Measurements from ENCODE around the gene MS4A15.

MS4A15 gene

DNA sequence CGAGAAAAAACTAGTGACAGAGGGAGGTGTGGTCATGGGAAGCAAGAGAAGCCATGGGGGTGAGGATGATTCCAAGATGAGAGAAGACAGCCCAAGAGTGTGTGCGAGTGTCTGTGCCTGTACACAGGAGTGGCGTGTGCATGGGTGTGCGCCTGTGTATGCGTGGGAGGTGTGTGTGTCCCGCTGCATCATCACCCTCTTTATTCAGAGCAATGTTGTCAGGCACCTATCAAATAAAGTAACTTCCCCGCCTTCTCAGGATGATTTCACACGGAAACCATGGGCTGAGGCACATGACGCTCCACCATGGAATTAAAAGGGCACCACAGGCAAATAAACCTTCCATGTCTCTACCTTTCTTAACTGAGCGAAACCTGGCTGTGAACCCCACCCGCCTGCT is 53.0 kb downstream of the MS4A15 start:
- TF ChIP-seq REST (IDR thresholded peaks at IDR 0.05; ENCODE audit: insufficient replicate concordance, low read depth): no peak
- TF ChIP-seq CTCF (IDR thresholded peaks at IDR 0.05; ENCODE audit: insufficient read depth, low read length): no peak
- no peak for TF ChIP-seq POLR2AphosphoS5 (IDR thresholded peaks at IDR 0.05; ENCODE audit: low read depth)
- TF ChIP-seq GABPA (IDR thresholded peaks at IDR 0.05; ENCODE audit: low read depth): no peak
- TF ChIP-seq SPI1 (IDR thresholded peaks at IDR 0.05; ENCODE audit: borderline replicate concordance, low read depth): no peak
- Histone ChIP-seq H3K27me3 (ENCODE audit: insufficient read depth, poor library complexity, severe bottlenecking) (no peaks in the 10 kb centered on the region), H3K4me3 (replicated peaks; ENCODE audit: insufficient read depth, low read length) (no peak overlapping the region), H3K27ac (replicated peaks) (no peak overlapping the region)
- no peak for DNase-seq (ENCODE audit: low read depth in 1 of 2, low spot score in 1 of 2)

- H3K4me3 ChIP-seq (replicated peaks; ENCODE audit: insufficient read depth, low read length): no peak overlapping the region
- no peaks in the 10 kb centered on the region for H3K27me3 ChIP-seq (ENCODE audit: insufficient read depth, poor library complexity, severe bottlenecking)
- no peak overlapping the region for H3K27ac ChIP-seq (replicated peaks)
- no peak for DNase-seq (ENCODE audit: low read depth in 1 of 2, low spot score in 1 of 2)
- TF ChIP-seq SPI1 (IDR thresholded peaks at IDR 0.05; ENCODE audit: borderline replicate concordance, low read depth) (no peak), POLR2AphosphoS5 (IDR thresholded peaks at IDR 0.05; ENCODE audit: low read depth) (no peak), GABPA (IDR thresholded peaks at IDR 0.05; ENCODE audit: low read depth) (no peak), REST (IDR thresholded peaks at IDR 0.05; ENCODE audit: insufficient replicate concordance, low read depth) (no peak), CTCF (IDR thresholded peaks at IDR 0.05; ENCODE audit: insufficient read depth, low read length) (no peak)
Observed at GRCh38 chr11:60810151-60810550, 53.5 kb downstream of the MS4A15 start.

- no peak for DNase-seq (ENCODE audit: low read depth in 1 of 2, low spot score in 1 of 2)
- Histone ChIP-seq H3K27me3 (ENCODE audit: insufficient read depth, poor library complexity, severe bottlenecking) (no peaks in the 10 kb centered on the region), H3K4me3 (replicated peaks; ENCODE audit: insufficient read depth, low read length) (no peak overlapping the region), H3K27ac (replicated peaks) (no peak overlapping the region)
- no peak for TF ChIP-seq CTCF (IDR thresholded peaks at IDR 0.05; ENCODE audit: insufficient read depth, low read length)
- no peak for TF ChIP-seq POLR2AphosphoS5 (IDR thresholded peaks at IDR 0.05; ENCODE audit: low read depth)
- TF ChIP-seq SPI1 (IDR thresholded peaks at IDR 0.05; ENCODE audit: borderline replicate concordance, low read depth): no peak
- TF ChIP-seq REST (IDR thresholded peaks at IDR 0.05; ENCODE audit: insufficient replicate concordance, low read depth): no peak
- no peak for TF ChIP-seq GABPA (IDR thresholded peaks at IDR 0.05; ENCODE audit: low read depth)
Observed at GRCh38 chr11:60810569-60810968, 53.9 kb downstream of the MS4A15 start.
